GM19468 (cell line): ENCODE measurements around the gene MGMT.

Experiments
- ATAC-seq: cut with Tn5 transposase; IDR thresholded peaks from one replicate; pipeline ENCODE4 v1.9.1; 2021; ENCODE audit warnings: mild to moderate bottlenecking, moderate library complexity, moderate number of reproducible peaks; ENCODE audit not compliant: unreplicated experiment; ENCODE audit errors: extremely low read depth

Gene MGMT

DNA sequence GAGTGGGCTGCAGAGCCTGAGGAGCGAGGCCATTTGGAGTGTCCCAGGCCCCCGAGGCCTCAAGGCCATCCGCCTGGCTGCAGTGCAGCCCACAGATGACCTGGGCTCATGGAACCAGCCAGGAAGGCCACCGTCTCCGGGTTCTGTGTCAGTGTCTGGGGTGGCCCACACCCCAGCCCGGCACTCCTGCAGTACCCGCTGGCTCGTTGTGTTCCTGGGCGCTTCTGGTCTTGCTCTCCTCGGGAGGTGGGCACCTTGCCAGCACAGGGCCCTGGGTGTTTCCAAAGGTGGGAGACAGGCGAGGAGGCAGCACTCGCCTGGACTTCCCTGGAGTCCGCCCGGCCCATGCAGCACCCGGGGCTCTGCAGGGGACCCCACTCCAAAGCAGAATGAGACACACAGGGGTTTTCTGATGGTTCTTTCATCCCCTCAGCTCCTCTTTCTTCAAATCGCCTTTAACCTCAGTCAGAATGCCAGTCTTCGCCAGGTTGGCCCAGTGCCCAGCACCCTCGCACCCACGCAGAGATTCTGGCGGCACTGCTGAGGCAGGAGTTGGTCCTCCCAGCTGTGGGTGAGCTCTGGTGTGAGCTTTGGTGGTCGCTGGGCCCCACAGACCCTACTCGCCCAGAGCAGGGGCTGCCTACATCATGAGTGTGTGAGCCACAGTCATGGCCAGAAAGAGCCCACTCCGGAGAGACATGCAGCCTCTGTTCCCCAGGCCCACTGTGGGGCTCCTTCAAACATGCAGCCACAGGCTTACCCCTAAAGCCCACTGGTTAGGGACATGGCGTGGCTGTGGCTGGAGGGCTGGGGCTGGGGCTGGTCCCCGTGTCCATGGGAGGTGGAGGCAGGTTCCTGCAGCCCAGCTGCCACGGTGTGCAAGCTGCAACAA is 341.3 kb downstream of the MGMT start:
- ATAC-seq: no peak

DNA sequence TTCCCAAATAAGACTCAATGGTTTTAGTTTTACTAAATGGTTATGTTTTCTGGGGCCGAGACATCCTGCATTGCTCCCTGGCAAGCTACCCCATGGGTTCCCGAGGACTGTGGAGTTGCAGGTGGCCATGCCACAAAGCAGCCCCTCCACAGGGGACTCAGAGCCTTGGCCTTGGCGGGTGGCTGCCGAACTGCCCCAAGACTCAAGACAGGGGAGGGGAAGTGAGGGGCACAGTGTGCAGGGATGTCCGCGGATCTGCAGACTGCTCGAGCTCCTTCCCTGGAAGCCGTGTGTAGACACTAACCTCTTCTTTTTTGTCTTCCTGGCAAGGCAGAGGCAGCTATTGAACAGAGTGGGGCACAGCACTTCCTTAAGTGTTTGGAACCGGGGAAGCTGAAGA is 342.4 kb downstream of the MGMT start:
- no peak for ATAC-seq

DNA sequence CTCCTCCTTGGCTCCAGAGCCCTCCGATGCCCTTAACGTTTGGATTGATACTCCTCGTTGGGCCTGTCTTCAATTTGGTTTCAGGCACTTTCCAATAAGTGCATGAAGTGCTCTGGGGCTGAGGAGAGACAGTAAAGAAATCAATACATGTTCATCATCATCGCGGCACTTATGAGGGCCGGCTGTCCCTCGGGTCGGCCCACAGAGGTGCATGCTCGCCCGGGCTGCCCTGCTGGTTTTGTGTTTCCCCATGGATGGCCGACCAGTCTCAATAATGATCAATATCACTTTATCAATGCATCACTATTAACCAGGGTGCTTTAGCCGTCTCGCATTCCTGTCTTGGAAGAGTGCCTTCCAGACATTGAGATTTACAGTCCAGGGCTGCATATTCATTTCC is 342.8 kb downstream of the MGMT start:
- no peak for ATAC-seq

DNA sequence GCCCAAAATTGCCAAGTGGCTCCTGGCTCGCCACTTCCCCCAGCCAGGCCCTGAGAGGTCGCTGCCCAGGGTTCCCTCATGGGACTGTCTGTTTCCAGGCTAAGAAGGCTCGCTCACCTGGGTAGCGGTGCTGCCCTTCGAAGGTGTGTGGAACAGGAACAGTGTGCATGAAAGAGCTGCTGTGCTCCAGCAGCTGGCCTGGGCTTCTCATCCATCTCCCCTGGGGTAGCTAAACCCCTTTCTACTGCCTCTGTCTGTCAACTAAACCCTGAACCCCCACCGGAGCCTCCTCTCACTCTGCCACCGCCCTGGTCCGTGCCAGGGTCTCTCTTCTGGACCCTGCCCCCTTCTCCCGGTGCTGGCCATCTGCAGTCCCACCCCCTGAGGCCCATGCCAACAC is 344.2 kb downstream of the MGMT start:
- no peak for ATAC-seq

DNA sequence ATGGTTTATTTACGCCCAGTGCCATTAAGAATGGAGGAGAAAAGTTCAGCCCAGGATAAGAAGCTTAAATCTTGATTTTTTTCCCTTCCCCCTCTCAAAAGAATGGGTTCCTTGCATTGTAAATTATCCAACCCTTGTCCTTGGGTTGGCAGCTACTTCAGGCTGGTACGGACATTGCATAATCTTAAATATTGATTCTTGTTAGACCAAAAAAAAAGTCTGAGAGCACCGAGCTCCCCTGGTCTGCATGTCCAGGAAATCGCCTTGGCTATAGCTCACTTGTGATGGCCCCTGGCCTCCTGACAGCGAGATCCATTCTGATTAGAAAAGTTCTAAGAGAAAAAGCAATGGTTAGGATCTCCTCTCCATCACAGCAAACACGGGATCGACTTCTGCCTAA is 345.4 kb downstream of the MGMT start:
- ATAC-seq: no peak

DNA sequence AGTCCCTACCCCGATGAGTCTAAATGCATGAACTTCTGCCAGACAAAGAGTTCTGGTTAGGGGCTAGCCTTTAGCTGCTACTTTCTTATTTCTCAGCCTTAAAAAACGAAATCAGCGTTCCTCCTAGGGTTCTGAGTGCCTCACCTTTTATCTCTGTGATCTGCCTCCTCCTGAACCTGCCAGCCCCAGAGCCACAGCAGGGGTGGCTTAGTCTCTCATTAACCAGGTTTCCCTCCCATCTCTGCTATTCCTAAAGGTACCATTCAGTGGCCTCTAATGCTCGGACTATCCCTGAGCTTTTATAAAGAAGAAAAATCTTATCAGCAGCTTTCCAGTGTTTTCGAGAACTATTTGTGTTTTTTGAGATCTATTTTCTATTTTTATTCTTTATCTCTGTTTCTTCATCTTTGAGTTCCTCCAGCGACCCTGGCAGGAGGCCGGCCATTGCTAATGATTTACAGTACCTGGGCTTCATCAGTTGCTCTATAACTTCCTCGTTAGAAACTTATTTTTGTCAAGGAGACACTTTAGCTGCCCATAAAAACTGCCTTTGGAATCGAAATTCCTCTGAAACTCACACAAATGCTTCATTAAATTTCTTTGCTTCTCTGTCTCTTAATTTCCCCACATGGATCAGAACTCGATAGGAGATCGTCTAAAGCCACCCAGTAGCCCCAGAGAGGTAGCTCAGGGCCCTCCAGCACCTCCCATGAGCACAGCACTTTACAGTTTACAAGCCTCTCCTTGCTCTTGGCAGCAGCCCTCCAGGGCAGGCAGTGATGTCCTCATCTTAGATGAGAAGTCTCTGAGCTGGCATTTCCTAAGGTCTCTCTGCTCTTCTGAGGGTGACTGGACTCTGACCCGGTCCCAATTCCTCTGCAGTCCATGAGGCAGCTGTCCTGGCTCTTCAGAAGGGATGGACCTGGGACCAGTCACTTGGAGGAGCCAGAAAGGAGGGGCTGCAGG is 347.9 kb downstream of the MGMT start:
- no peak for ATAC-seq

DNA sequence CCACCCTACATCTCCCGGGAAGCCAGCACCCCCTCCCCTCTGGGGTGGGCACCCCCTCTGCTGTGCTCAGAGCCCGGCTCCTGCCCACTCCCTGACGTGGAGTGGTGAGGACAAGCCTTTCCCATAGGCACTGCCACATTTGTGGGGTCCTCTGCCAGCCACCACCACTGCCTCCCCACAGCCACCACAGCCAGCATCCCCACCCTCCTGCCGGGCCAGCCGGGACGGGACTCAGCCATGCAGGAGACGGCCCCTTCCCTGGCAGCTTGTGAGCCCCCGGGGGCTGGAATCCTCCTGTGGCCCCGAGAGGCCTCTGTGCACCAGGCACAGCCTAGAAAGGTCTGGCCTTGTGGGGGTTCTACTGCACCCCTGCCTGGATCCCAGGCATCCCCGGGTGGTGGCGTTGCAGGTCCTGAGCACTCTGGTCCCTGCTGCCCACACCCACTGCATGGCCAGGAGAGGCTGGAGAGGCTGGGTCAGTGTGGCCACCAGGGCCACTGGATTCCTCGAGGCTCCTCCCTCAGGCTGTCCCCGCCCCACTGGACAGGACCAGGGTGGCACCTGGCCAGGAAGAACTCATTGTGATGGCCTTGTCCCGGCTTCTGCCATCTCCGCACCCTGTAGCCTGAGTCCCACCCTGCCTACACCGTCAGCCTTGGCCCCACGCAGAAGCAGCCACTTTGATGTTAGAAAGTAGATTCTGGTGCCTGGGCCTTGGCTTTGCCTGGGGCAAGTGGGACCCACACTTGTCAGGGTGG is 349.0 kb downstream of the MGMT start:
- ATAC-seq: no peak

DNA sequence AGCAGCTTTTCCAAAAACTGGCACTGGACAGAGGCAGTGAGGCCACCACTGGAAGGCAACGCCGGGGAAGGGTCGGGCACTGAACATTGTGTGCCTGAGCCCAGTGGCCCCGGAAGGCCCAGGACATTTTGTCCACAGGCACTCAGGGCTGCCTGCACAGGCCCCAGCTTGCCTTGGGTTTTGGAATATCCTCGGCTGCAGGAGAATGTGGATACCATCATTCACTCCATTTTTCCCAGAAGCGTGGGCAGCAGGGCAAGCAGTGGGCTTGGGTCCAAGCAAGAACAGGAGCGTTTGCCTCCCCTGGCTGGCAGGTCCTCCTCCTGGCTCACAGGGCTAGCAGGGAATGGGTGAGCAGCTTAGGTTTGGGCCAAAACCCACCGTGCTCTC is 349.6 kb downstream of the MGMT start:
- ATAC-seq: no peak
